IMR-90 (cell line): Measurements from ENCODE around the gene PRLH. TPM values are rescaled to one million over a fixed set of nuclear protein-coding genes. Genes with fewer than 3 reads are reported as not detected.
A peak's percentile ranks its signal among the peaks of the same experiment; 100 is the strongest.

Experiments
- ATAC-seq: fragments of 200-7000 bp; cut with Tn5 transposase; 2 replicates; pipeline ENCODE4 v1.9.1; 2020; ENCODE audit warnings: low read depth, mild to moderate bottlenecking, moderate library complexity
- BruUV-seq: library from RNA; stranded (reverse); fragments of 400-500 nt; replicated peaks from 2 replicates; lab custom pipeline; 2021; lab: Mats Ljungman, UMichigan
- CTCF ChIA-PET: fragments of 300-600 bp; formaldehyde crosslinking; extraction: SDS; loops from one replicate; lab custom pipeline; 2021; ENCODE audit warnings: antibody characterized with exemption; lab: Yijun Ruan, JAX
- POLR2A ChIA-PET: fragments of 300-600 bp; sonication (Branson Sonifier 250); formaldehyde crosslinking; loops from one replicate; lab custom pipeline; 2022; ENCODE audit warnings: antibody characterized with exemption; ENCODE audit not compliant: unreplicated experiment; lab: Charles Lee
- DNase-seq: peaks from one replicate; pipeline ENCODE4 v3.0.0; 2013
- H2AFZ ChIP-seq: replicated peaks from 2 replicates; pipeline ENCODE3; 2013; ENCODE audit warnings: low read length, mild to moderate bottlenecking; ENCODE audit not compliant: poor library complexity
- H2AK5ac ChIP-seq: 2 replicates; pipeline ENCODE4 v1.6.1; 2013; ENCODE audit warnings: low read depth, low read length, inconsistent platforms
- H2AK9ac ChIP-seq: replicated peaks from 2 replicates; pipeline ENCODE3; 2013; ENCODE audit warnings: mild to moderate bottlenecking, low read depth, low read length, moderate library complexity; ENCODE audit not compliant: poor library complexity
- H2BK120ac ChIP-seq: 2 replicates; pipeline ENCODE4 v1.6.1; 2013; ENCODE audit warnings: low read depth, low read length, inconsistent platforms
- H2BK15ac ChIP-seq: 3 replicates; pipeline ENCODE4 v1.6.1; 2013; ENCODE audit warnings: low read depth, low read length, inconsistent platforms
- H2BK20ac ChIP-seq: 2 replicates; pipeline ENCODE4 v1.6.1; 2013; ENCODE audit warnings: low read depth, mild to moderate bottlenecking, inconsistent platforms, low read length, moderate library complexity
- H2BK5ac ChIP-seq: 2 replicates; pipeline ENCODE4 v1.6.1; 2013; ENCODE audit warnings: mild to moderate bottlenecking, low read depth, low read length, inconsistent platforms; ENCODE audit not compliant: poor library complexity, severe bottlenecking
- H3K14ac ChIP-seq: replicated peaks from 2 replicates; pipeline ENCODE4 v1.6.1; 2013; ENCODE audit warnings: low read depth, low read length, inconsistent platforms
- H3K18ac ChIP-seq: 2 replicates; pipeline ENCODE4 v1.6.1; 2013; ENCODE audit warnings: low read depth, low read length, control low read depth
- H3K23ac ChIP-seq: 2 replicates; pipeline ENCODE4 v1.6.1; 2013; ENCODE audit warnings: low read depth, low read length, inconsistent platforms
- H3K27ac ChIP-seq: 2 replicates; pipeline ENCODE4 v1.5.1; 2013; ENCODE audit warnings: mild to moderate bottlenecking, control low read depth, low read length; ENCODE audit not compliant: insufficient read depth
- H3K27me3 ChIP-seq: 2 replicates; pipeline ENCODE4 v1.6.1; 2013; ENCODE audit warnings: low read length; ENCODE audit not compliant: control insufficient read depth, insufficient read depth
- H3K36me3 ChIP-seq: 2 replicates; pipeline ENCODE4 v1.6.1; 2013; ENCODE audit warnings: low read length, mixed read lengths; ENCODE audit not compliant: control insufficient read depth, insufficient read depth
- H3K4ac ChIP-seq: 2 replicates; pipeline ENCODE4 v1.6.1; 2013; ENCODE audit warnings: low read depth, low read length, inconsistent platforms
- H3K4me1 ChIP-seq: 2 replicates; pipeline ENCODE4 v1.6.1; 2013; ENCODE audit warnings: low read length, mixed read lengths; ENCODE audit not compliant: control insufficient read depth, insufficient read depth
- H3K4me2 ChIP-seq: 2 replicates; pipeline ENCODE4 v1.6.1; 2013; ENCODE audit warnings: low read depth, mild to moderate bottlenecking, control low read depth, low read length, moderate library complexity
- H3K4me3 ChIP-seq: 2 replicates; pipeline ENCODE4 v1.5.1; 2013; ENCODE audit warnings: low read depth, mild to moderate bottlenecking, control low read depth, low read length, moderate library complexity; ENCODE audit not compliant: insufficient read depth
- H3K56ac ChIP-seq: 2 replicates; pipeline ENCODE4 v1.6.1; 2013; ENCODE audit warnings: low read length, inconsistent platforms; ENCODE audit not compliant: insufficient read depth; ENCODE audit errors: extremely low read depth
- H3K79me1 ChIP-seq, 2 experiments: 2 replicates each; pipeline ENCODE4 v1.6.1; 2013; ENCODE audit warnings: low read length in 2 of 2, inconsistent platforms in 1 of 2, low read depth in 1 of 2
- H3K9ac ChIP-seq: 2 replicates; pipeline ENCODE4 v1.6.1; 2013; ENCODE audit warnings: low read depth, low read length, control low read depth
- H3K9me1 ChIP-seq: 2 replicates; pipeline ENCODE4 v1.6.1; 2013; ENCODE audit warnings: low read length, inconsistent platforms; ENCODE audit not compliant: insufficient read depth
- H3K9me3 ChIP-seq: 2 replicates; pipeline ENCODE4 v1.6.1; 2013; ENCODE audit warnings: low read length; ENCODE audit not compliant: control insufficient read depth, insufficient read depth
- H4K20me1 ChIP-seq: 2 replicates; pipeline ENCODE4 v1.6.1; 2013; ENCODE audit warnings: low read length, inconsistent platforms; ENCODE audit not compliant: insufficient read depth
- H4K5ac ChIP-seq: 2 replicates; pipeline ENCODE4 v1.6.1; 2013; ENCODE audit warnings: mild to moderate bottlenecking, low read depth, low read length, control low read depth
- H4K8ac ChIP-seq, 2 experiments: 2 replicates each; pipeline ENCODE4 v1.6.1; 2013; ENCODE audit warnings: low read depth in 2 of 2, low read length in 2 of 2, control low read depth in 1 of 2, inconsistent platforms in 1 of 2
- H4K91ac ChIP-seq: 2 replicates; pipeline ENCODE4 v1.6.1; 2013; ENCODE audit warnings: low read depth, low read length, inconsistent platforms; ENCODE audit not compliant: insufficient read depth
- BHLHE40 ChIP-seq: fragments of 150-350 bp; IDR thresholded peaks from 2 replicates; pipeline ENCODE4 v1.6.1; 2016; ENCODE audit warnings: mild to moderate bottlenecking, low read depth, low read length
- CEBPB ChIP-seq: IDR thresholded peaks from 2 replicates; pipeline ENCODE4 v1.6.1; 2012; ENCODE audit warnings: low read depth, low read length, improper control_type of control experiment
- CHD1 ChIP-seq: IDR thresholded peaks from 2 replicates; pipeline ENCODE4 v1.6.1; 2012; ENCODE audit warnings: low read depth, low read length, improper control_type of control experiment
- ELK1 ChIP-seq: fragments of 150-350 bp; IDR thresholded peaks from 2 replicates; pipeline ENCODE4 v1.6.1; 2016; ENCODE audit warnings: low read depth, mild to moderate bottlenecking, low read length, moderate library complexity, borderline replicate concordance
- FOS ChIP-seq: fragments of 150-350 bp; IDR thresholded peaks from 2 replicates; pipeline ENCODE4 v1.6.1; 2016; ENCODE audit warnings: low read depth, low read length
- MAFK ChIP-seq: IDR thresholded peaks from 2 replicates; pipeline ENCODE4 v1.6.1; 2012; ENCODE audit warnings: low read depth, low read length, improper control_type of control experiment
- MAZ ChIP-seq: IDR thresholded peaks from 2 replicates; pipeline ENCODE4 v1.6.1; 2012; ENCODE audit warnings: low read depth, mild to moderate bottlenecking, low read length, improper control_type of control experiment, moderate library complexity, borderline replicate concordance
- MXI1 ChIP-seq: IDR thresholded peaks from 2 replicates; pipeline ENCODE4 v1.6.1; 2012; ENCODE audit warnings: low read depth, mild to moderate bottlenecking, low read length, moderate library complexity, borderline replicate concordance
- NFE2L2 ChIP-seq: fragments of 150-350 bp; IDR thresholded peaks from 2 replicates; pipeline ENCODE4 v1.6.1; 2016; ENCODE audit warnings: low read depth, mild to moderate bottlenecking, low read length
- POLR2A ChIP-seq: IDR thresholded peaks from 2 replicates; pipeline ENCODE4 v1.6.1; 2012; ENCODE audit warnings: mild to moderate bottlenecking, low read depth, low read length
- RAD21 ChIP-seq: IDR thresholded peaks from 2 replicates; pipeline ENCODE4 v1.6.1; 2012; ENCODE audit warnings: low read length, improper control_type of control experiment
- RCOR1 ChIP-seq: IDR thresholded peaks from 2 replicates; pipeline ENCODE4 v1.6.1; 2012; ENCODE audit warnings: mild to moderate bottlenecking, low read length, improper control_type of control experiment; ENCODE audit not compliant: insufficient replicate concordance
- RFX5 ChIP-seq: IDR thresholded peaks from 2 replicates; pipeline ENCODE4 v1.8.0; 2012; ENCODE audit warnings: low read depth, mild to moderate bottlenecking, low read length, moderate library complexity
- SMC3 ChIP-seq: fragments of 150-350 bp; IDR thresholded peaks from 2 replicates; pipeline ENCODE4 v1.6.1; 2016; ENCODE audit warnings: low read depth, mild to moderate bottlenecking, antibody characterized with exemption, low read length, moderate library complexity
- USF2 ChIP-seq: fragments of 150-350 bp; IDR thresholded peaks from 2 replicates; pipeline ENCODE4 v1.6.1; 2017; ENCODE audit warnings: mild to moderate bottlenecking, antibody characterized with exemption, low read length, low read depth
- WGBS, 2 experiments: methylation state at CpG; one replicate each; pipeline versions ENCODE4 v1.1.5 to v1.1.7; 2013; ENCODE audit warnings: missing lambda C conversion rate in 2 of 2; ENCODE audit not compliant: insufficient read length in 1 of 2; ENCODE audit errors: extremely low coverage in 2 of 2; 5-methylcytosine and 5-hydroxymethylcytosine counted together
- dilution Hi-C: fragments of 300-500 bp; cut with HindIII; formaldehyde crosslinking; loops from one replicate; pipeline ENCODE4 v1.14.3; 2018; ENCODE audit warnings: low sequenced_read_pairs; ENCODE audit not compliant: unreplicated experiment
- in situ Hi-C: fragments of 300-500 bp; cut with MboI; formaldehyde crosslinking; loops from 3 replicates; pipeline ENCODE4 v1.14.3; 2019; ENCODE audit warnings: low sequenced_read_pairs, inconsistent platforms, mixed read lengths
- intact Hi-C: fragments of 100-400 bp; cut with micrococcal nuclease; formaldehyde crosslinking; loops from 2 replicates; pipeline ENCODE4 v1.10.0; 2022
- polyA plus RNA-seq, 3 experiments: library from polyadenylated mRNA; depleted of rRNA; stranded (reverse); fragments of >200 nt; gene quantifications; 2 replicates each; pipeline ENCODE4 v1.2.3, GENCODE V29; 2012; ENCODE audit warnings: low replicate concordance in 1 of 3
- total RNA-seq: library from RNA; depleted of rRNA; stranded (reverse); fragments of >200 nt; gene quantifications from 2 replicates; pipeline ENCODE4 v1.2.3, GENCODE V29; 2012
- TF ChIP-seq, protein P1 (sequence below): conservative IDR thresholded peaks from 2 replicates; pipeline ENCODE4 v1.5.1; 2012; ENCODE audit warnings: mild to moderate bottlenecking, low read depth, low read length, improper control_type of control experiment

PRLH gene
- total and polyA plus RNA-seq, 2 of the 4 experiments (the other 2 are of a cell fraction): not detected

DNA sequence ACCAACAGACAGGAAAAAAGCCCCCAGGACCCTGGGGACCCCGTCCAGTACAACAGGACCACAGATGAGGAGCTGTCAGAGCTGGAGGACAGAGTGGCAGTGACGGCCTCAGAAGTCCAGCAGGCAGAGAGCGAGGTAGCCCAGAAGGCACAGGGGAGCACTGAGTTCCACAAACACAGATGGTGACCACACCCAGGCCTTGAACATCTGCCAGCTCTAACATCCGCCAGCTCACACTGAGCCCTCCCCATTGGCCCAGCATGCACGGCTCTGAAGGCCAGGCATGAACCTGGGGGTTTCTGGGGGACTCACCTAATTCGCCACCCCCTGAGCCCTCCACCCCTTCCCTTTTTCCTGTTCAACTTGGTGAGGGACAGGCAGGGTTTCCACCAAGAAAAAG is 25.6 kb upstream of the PRLH start:
- BruUV-seq: no TSS peak

More for the DNA sequence above, 25.6 kb upstream of the PRLH start:
- no peak overlapping the region for H3K9ac ChIP-seq
- no peak overlapping the region for H3K4me3 ChIP-seq
- no peak overlapping the region for H3K4me2 ChIP-seq
- H2AFZ ChIP-seq: peak overlapping the region; percentile 25
- H4K8ac ChIP-seq: no peak overlapping the region
- no peak overlapping the region for H3K27ac ChIP-seq
- H2AK5ac ChIP-seq: no peak overlapping the region
- no peak overlapping the region for H4K5ac ChIP-seq
- no peak overlapping the region for H3K56ac ChIP-seq
- ATAC-seq (peak; percentile 86), DNase-seq (peak; percentile 60)
- ChIA-PET POLR2A (no interaction called here), CTCF (interaction anchor here (1.2 kb wide), 1 partner anchor 28 kb away, joined by 4 read pairs; no protein-coding TSS in a partner anchor)
- dilution Hi-C loops: no loop called here
- no peak overlapping the region for H2BK120ac ChIP-seq
- H3K9me3 ChIP-seq: no peaks in the 10 kb centered on the region
- intact Hi-C loops: no loop called here
- peaks cover 4% of the 10 kb centered on the region; the same call in 1 of the 2 replicates for H3K4me1 ChIP-seq
- WGBS, 2 experiments: 52% methylated on average over 3 of the region's 6 CpGs; no CpG with 5 or more reads in 1 of the 2 experiments
- H2BK5ac ChIP-seq: no peak overlapping the region
- no peaks in the 10 kb centered on the region for H3K36me3 ChIP-seq
- no peak overlapping the region for H3K14ac ChIP-seq
- no peaks in the 10 kb centered on the region; the same call in 1 of the 2 replicates for H3K9me1 ChIP-seq
- H2BK15ac ChIP-seq: no peak overlapping the region
- no peak overlapping the region for H3K4ac ChIP-seq
- H2BK20ac ChIP-seq: no peak overlapping the region
- no peak overlapping the region for H3K23ac ChIP-seq
- no peak overlapping the region for H2AK9ac ChIP-seq
- no peaks in the 10 kb centered on the region for H4K20me1 ChIP-seq
- in situ Hi-C loops: no loop called here
- no peaks in the 10 kb centered on the region; a peak in 1 of 4 replicates for H3K79me1 ChIP-seq
- no peaks in the 10 kb centered on the region for H3K27me3 ChIP-seq
- no peak overlapping the region for H4K91ac ChIP-seq
- H3K18ac ChIP-seq: no peak overlapping the region
- no peak for TF ChIP-seq RAD21
- TF ChIP-seq SMC3: no peak
- no peak for TF ChIP-seq RFX5
- TF ChIP-seq POLR2A: no peak
- no peak for TF ChIP-seq CEBPB
- TF ChIP-seq NFE2L2: no peak
- no peak for TF ChIP-seq FOS
- TF ChIP-seq MXI1: no peak
- no peak for TF ChIP-seq MAZ
- TF ChIP-seq ELK1: no peak
- no peak for TF ChIP-seq BHLHE40
- no peak for TF ChIP-seq USF2
- no peak for TF ChIP-seq MAFK
- TF ChIP-seq CHD1: no peak
- no peak for TF ChIP-seq RCOR1
- TF ChIP-seq, protein P1, sequence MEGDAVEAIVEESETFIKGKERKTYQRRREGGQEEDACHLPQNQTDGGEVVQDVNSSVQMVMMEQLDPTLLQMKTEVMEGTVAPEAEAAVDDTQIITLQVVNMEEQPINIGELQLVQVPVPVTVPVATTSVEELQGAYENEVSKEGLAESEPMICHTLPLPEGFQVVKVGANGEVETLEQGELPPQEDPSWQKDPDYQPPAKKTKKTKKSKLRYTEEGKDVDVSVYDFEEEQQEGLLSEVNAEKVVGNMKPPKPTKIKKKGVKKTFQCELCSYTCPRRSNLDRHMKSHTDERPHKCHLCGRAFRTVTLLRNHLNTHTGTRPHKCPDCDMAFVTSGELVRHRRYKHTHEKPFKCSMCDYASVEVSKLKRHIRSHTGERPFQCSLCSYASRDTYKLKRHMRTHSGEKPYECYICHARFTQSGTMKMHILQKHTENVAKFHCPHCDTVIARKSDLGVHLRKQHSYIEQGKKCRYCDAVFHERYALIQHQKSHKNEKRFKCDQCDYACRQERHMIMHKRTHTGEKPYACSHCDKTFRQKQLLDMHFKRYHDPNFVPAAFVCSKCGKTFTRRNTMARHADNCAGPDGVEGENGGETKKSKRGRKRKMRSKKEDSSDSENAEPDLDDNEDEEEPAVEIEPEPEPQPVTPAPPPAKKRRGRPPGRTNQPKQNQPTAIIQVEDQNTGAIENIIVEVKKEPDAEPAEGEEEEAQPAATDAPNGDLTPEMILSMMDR: no peak
